ENCODE results near the gene TSEN15.
"Not testable (repeated sequence)": the region's sequence is repeated elsewhere in the genome, so short reads cannot be mapped to it uniquely, and the experiment has no call there.

The TSEN15 gene

GRCh38 chr1:184059887-184060286 lies 8.4 kb downstream of the TSEN15 start:
- DNase-seq: no peak

DNA sequence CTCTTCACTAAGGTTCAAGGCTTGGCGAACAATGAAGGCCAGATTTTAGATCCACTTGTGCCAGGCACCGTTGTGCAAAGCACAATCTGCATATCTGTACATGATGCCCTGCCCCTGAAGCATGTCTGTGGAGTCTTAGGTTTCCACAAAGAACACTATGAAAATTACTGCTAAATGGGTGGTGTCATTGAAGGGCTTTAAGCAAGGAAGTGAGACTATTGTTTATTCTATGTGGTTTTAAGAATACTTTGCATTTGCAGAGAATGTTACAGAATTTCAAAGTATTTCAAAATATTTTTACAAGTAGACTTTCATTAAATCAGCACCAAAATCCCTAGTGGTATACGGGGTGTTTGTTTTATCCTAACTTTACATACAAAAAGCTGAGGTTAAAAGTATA lies 8.8 kb downstream of the TSEN15 start:
- DNase-seq: no peak

- DNase-seq: no peak
Observed at GRCh38 chr1:184061396-184062003, 10.0 kb downstream of the TSEN15 start.

GRCh38 chr1:184062640-184063286 lies 11.2 kb downstream of the TSEN15 start:
- DNase-seq: no peak

DNA sequence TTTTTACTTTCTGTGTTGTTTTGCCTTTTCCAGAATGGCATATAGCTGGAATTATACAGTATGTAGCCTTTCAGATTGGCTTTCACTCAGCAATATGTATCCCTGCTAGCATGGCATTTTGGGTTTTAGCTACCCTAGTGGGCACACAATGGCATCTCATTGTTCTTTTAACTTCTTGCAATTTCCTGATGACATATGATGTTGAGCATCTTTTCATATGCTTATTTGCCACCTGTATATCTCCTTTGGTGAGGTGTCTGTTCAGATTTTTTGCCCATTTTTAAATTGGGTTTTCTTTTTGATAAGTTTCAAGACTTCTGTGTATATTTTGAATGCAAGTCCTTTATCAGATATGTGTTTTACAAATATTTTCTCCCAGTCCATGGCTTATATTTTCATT lies 14.0 kb downstream of the TSEN15 start:
- no peak for DNase-seq

DNA sequence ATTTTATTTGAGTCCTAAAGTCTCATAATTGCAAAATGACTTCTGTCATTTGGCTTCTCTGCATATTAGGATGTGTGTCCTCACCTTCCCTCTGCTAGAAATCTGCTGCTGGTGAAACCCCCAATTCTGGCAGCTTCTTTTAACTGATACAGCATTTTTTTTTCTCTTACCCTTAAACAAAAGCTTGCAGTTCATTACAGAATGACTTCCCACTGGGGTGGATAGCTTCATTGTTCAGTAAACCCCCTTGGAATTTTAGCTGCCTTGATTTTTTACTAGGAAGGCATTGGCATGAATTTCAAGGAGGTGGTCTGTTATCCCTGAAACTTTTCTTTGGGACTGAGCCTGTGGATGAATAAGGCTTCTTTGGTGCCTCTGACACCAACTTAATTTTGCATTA lies 16.8 kb downstream of the TSEN15 start:
- no peak for DNase-seq

GRCh38 chr1:184069675-184070074 lies 18.1 kb downstream of the TSEN15 start:
- no peak for DNase-seq

GRCh38 chr1:184072376-184072775 lies 20.8 kb downstream of the TSEN15 start:
- no peak for DNase-seq

GRCh38 chr1:184074383-184074782 lies 22.9 kb downstream of the TSEN15 start:
- DNase-seq: no peak

DNA sequence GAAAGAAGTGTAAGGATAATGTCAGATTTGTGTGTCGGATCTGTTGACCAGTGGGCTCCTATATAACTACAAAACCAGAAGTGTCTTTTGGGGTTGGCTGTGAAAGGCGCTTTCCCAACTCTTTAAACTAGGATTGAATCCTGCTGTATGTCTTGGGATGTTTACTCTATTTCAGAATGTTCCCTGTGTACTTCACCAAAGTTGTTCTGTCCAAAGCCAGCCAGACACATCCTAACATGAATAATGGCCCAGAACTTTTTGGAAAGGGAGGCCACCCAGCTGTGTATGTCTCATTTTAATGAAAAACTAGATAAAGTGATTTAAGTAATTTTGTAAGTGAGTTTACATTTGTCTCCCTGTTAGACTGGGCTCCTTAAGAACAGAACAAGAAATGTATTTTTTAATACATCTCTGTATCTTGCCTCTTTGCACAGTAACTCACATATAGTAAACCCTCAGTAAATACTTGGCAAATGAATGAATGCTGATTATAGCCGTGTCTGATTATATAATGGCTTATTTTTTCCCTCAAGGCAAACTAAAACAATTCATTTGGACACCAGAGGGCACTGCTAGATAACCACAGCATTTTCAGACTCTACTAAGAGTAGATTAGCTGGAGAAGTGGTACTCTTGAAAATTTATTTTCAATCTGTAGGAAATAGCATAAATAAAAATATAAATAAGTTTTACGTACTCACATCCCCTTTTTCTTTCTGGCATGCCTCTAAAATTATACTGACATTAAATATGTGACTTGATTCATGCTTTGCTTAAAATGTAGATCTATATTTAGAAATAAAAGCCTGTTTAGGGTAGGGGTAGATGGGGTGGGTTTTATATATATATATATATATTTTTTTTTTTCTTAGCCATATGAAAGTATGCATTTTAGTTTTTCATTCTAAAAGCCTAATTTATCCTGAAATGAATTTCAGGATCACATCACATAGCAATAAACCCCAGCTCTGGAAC lies 23.8 kb downstream of the TSEN15 start:
- DNase-seq: peak; percentile 39

GRCh38 chr1:184078564-184079249 lies 27.2 kb downstream of the TSEN15 start:
- DNase-seq: no peak

DNA sequence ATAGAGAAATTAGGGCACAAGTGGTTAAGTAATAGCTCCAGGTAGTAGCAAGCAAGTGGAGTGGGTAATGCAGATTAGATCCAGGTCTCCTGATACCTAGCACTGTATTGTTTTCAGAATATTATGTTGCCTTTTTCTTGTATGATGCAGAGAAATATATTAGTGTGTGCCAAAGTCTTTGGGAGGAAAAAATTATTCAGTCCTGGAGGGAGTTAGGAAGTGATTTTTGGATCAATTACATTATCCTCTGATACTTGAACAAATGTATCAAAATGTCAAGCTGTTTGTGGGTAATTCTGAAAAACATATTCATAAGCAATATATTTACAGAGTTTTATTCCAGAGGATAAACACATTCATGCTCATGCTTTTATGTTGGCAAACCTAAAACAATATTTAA lies 28.8 kb downstream of the TSEN15 start:
- no peak for DNase-seq

- DNase-seq: no peak
Observed at GRCh38 chr1:184082541-184083415, 31.2 kb downstream of the TSEN15 start.

DNA sequence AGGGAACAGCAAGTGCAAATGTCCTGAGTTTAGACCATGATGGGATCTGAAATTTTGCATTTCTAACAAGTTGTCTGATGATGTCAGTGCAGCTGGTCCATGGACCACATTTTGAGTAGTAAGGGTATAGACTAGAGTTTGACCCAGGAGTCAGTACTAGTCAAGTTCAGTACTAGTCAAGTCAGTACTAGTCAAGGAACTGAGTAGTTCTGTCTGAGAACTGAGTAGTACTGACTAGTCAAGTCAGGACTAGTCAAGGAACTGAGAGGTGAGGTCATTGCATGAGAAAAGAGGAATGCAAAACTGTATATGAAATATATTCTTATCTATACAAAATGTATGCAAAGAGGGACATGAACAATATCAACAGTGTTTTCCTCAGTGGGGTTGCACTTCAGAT lies 34.1 kb downstream of the TSEN15 start:
- DNase-seq: no peak

GRCh38 chr1:184088037-184088436 lies 36.5 kb downstream of the TSEN15 start:
- no peak for DNase-seq

- no peak for DNase-seq
Observed at GRCh38 chr1:184093071-184093470, 41.5 kb downstream of the TSEN15 start.

GRCh38 chr1:184096005-184096404 lies 44.5 kb downstream of the TSEN15 start:
- DNase-seq: no peak

DNA sequence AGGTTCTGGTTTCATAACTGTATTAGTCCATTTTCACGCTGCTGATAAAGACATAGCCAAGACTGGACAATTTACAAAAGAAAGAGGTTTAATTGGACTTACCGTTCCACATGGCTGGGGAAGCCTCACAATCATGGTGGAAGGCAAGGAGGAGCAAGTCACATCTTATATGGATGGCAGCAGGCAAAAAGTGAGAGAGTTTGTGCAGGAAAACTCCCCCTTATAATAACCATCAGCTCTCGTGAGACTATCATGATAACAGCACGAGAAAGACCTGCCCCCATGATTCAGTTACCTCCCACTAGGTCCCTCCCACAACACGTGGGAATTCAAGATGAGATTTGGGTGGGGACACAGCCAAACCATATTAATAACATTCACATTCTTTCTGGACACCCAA lies 45.0 kb downstream of the TSEN15 start:
- not testable (repeated sequence) for DNase-seq

GRCh38 chr1:184101141-184101540 lies 49.6 kb downstream of the TSEN15 start:
- DNase-seq: no peak

DNA sequence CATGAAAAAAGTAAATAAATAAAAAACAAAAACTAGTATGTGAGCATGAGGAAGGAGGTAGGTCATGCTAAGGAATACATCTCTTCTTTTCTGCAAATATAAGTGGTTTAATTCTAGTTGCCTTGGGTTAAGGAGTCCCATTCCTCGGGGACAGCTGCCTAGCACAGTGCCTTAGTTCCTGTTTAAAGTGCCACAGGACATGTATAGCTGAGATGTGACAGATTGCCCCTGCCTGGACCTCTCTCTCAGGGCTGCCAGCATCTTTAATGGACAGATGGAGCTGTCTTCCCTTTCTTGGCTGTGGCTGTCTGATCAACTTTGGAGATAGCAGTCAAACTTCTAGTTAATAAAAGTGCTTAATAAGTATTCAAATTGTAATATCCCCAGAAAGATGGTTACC lies 50.0 kb downstream of the TSEN15 start:
- peak; percentile 54 for DNase-seq

- DNase-seq: no peak
Observed at GRCh38 chr1:184110272-184111204, 59.0 kb downstream of the TSEN15 start.

Measured in DMS 273 treated with DMSO at 0.1 percent for 48 hours (cell line).